RWPE1 (cell line): ENCODE results near the gene OR51B4.

Source experiments
- CTCF ChIA-PET: fragments of 350-600 bp; sonication (Branson Sonifier 250); formaldehyde crosslinking; extraction: SDS; loops from one replicate; lab custom pipeline; 2021; lab: Yijun Ruan, JAX
- POLR2A ChIA-PET: fragments of 400-600 bp; formaldehyde crosslinking; extraction: SDS; loops from one replicate; lab custom pipeline; 2020; ENCODE audit warnings: antibody characterized with exemption; ENCODE audit not compliant: low non-redundant PET; lab: Yijun Ruan, JAX
- DNase-seq: peaks from one replicate; pipeline ENCODE4 v3.0.0; 2012; ENCODE audit warnings: low spot score
- H3K27ac ChIP-seq: fragments of 450-650 bp; 2 replicates; pipeline ENCODE4 v1.5.1; 2017
- CTCF ChIP-seq: fragments of 450-650 bp; conservative IDR thresholded peaks from 2 replicates; pipeline ENCODE4 v1.5.1; 2017; ENCODE audit warnings: low read depth, mild to moderate bottlenecking

Gene OR51B4

GRCh38 chr11:5288906-5289550 lies 12.7 kb downstream of the OR51B4 start:
- no peak for DNase-seq
- CTCF ChIA-PET, result interaction anchor here (0.6 to 0.8 kb wide), 2 partner anchors 8 to 661 kb away, joined by 3 read pairs; no protein-coding TSS in a partner anchor
- no peak overlapping the region for H3K27ac ChIP-seq

GRCh38 chr11:5288108-5288905 lies 13.4 kb downstream of the OR51B4 start:
- ChIA-PET CTCF (no interaction called here), POLR2A (no interaction called here)
- DNase-seq, result no peak
- H3K27ac ChIP-seq, result no peak overlapping the region
- TF ChIP-seq CTCF, result no peak

More at GRCh38 chr11:5288906-5289550, 12.7 kb downstream of the OR51B4 start:
- POLR2A ChIA-PET, result no interaction called here
- no peak for TF ChIP-seq CTCF

- TF ChIP-seq CTCF, result no peak
- CTCF ChIA-PET, result interaction anchor here (0.6 kb wide), 1 partner anchor 1114 kb away, joined by 3 read pairs; no protein-coding TSS in a partner anchor
- POLR2A ChIA-PET, result no interaction called here
Observed at GRCh38 chr11:5286901-5287300, 14.8 kb downstream of the OR51B4 start.

GRCh38 chr11:5286351-5286750 lies 15.4 kb downstream of the OR51B4 start:
- no peak for DNase-seq
- no peak for TF ChIP-seq CTCF
- POLR2A ChIA-PET, result no interaction called here
- H3K27ac ChIP-seq, result no peak overlapping the region
- CTCF ChIA-PET, result no interaction called here

More at GRCh38 chr11:5286901-5287300, 14.8 kb downstream of the OR51B4 start:
- no peak overlapping the region for H3K27ac ChIP-seq
- DNase-seq, result no peak

- ChIA-PET POLR2A (no interaction called here), CTCF (no interaction called here)
- DNase-seq, result peak; percentile 42
- peak overlapping the region; percentile 65; the same call in 1 of the 2 replicates for H3K27ac ChIP-seq
- no peak for TF ChIP-seq CTCF
Observed at GRCh38 chr11:5285703-5286340, 15.9 kb downstream of the OR51B4 start.

GRCh38 chr11:5284637-5285036 lies 17.1 kb downstream of the OR51B4 start:
- POLR2A ChIA-PET, result no interaction called here
- no peak for DNase-seq
- no peak overlapping the region for H3K27ac ChIP-seq
- TF ChIP-seq CTCF, result no peak
- CTCF ChIA-PET, result interaction anchor here (0.9 kb wide), 1 partner anchor 75 kb away, joined by 3 read pairs; no protein-coding TSS in a partner anchor
